Left ventricle myocardium superior (tissue), 1 donor: ENCODE data around the gene KCNJ5. TPM values are rescaled to one million over a fixed set of nuclear protein-coding genes. Genes with fewer than 3 reads are reported as not detected.

Experiments
- total RNA-seq: library from RNA; stranded (reverse); fragmentation: NEBNext Ultra II Directional; extraction: Animal tissue kit (Norgen Biotek cat#: 25700); gene quantifications from one replicate; pipeline ENCODE4 v1.2.1, GENCODE V29; 2021
- donor health status: DM: no; HTN: yes; CAD: no; lungs with severe emphysema.

KCNJ5 gene
- total RNA-seq, 1 donor from 2014 or later = 7.2 TPM

Other genes with a start within 250 kb of the KCNJ5 start
- gene FLI1, start 197.3 kb upstream of the KCNJ5 start, total RNA-seq = 18.9 TPM
- 0.07 TPM for gene KCNJ1, start 24.1 kb upstream of the KCNJ5 start, total RNA-seq
- not detected for gene TP53AIP1, start 51.5 kb downstream of the KCNJ5 start, total RNA-seq